ENCODE results near the gene SYT14.
"Not testable (repeated sequence)": the region's sequence is repeated elsewhere in the genome, so short reads cannot be mapped to it uniquely, and the experiment has no call there.

SYT14 gene

DNA sequence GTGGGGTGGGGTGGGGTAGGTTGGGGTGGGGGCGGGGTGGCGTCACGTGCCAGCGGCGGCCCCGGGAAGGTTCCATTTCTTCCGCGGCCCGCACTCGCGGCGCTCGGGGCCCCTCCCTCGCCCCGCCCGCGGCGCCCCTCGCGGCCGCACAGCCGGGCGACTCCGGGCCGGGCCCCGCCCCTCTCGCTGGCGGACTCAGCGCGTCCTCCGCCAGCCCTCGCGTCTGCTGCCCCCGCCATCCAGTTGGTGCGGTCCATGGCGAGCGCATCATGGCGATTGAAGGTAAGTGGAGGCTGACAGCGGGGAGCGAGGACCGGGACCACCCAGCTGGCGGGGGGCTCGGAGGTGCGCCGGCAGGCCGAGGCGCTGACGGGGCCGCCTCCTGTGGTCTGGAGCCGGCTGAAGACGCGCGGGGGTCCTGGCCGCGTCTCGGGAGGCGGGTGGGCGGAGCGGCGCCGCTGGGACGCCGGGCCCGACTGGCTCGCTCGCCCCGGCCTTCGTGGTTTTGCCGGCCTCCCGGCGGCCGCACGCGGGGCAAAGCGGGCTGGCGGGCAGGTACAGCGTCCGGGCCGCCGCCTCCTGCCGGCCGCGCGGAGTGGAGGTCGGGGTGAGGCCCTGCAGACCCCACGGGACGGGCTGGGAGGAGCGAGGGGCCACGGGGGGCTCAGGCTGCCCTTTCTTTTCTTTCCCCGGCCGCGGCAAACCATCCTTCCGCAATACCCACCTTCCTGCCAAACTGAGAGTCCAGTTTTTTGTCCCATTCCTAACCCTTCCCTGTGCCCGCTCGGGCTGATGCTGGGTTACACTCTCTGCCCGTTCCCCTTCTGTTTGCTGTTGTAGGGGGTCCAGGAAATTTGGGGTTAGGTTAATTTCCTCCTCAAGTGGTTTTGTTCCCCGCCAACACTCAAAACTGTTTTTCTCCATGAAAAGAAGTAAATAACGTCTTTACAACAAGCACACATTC lies at the start of gene SYT14:
TSS of gene SYT14 (plus strand) at position 222 of the 964 bp plus-strand sequence. CDS start at position 270, 48 bp downstream.
- DNase-seq (ENCODE audit: low spot score): no peak

GRCh38 chr1:209888291-209889076 lies 49.5 kb upstream of the SYT14 start:
- DNase-seq (ENCODE audit: low spot score): not testable (repeated sequence)

DNA sequence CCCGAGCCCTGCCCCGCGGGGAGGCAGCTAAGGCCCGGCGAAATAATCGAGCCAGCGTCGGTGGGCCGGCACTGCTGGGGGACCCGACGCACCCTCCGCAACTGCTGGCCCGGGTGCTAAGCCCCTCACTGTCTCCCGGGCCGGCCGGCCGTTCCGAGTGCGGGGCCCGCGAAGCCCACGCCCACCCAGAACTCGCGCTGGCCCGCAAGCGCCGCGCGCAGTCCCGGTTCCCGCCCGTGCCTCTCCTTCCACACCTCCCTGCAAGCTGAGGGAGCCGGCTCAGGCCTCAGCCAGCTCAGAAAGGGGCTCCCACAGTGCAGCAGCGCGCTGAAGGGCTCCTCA lies 49.0 kb upstream of the SYT14 start:
- DNase-seq (ENCODE audit: low spot score): no peak

DNA sequence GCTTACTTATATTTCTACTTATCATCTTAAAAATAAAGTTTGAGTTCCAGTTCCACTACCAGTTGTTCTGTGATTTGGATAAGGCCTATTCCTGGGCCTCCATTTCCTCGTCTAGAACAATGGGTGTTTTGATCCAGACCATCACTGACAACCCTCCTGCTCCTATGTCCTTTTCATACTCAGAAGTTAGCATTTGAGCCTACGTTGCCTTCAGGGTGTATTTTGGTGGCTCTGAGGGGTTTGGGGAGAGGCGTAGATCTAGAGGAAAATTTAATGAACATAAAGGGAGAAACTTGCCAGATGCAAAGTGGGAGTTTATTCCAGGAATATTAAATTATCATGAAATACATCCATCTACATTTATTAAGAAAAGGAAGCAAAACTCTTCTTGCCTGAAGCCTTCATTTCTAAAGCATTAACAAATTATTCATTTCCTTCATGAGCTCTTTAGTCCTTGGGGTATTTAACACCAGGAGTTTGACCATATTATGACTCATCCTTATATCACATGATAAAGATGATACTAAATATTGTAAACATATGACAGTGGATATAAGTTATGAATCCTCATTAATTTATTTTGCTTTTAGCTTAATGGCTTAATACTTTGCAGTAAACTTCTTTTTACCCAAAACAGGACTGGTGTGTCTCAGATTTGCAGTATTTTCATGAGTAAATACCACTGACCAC lies 47.2 kb upstream of the SYT14 start:
- DNase-seq (ENCODE audit: low spot score): no peak

- DNase-seq (ENCODE audit: low spot score): no peak
Measured at GRCh38 chr1:209893751-209894150, 44.3 kb upstream of the SYT14 start.

GRCh38 chr1:209895709-209896108 lies 42.3 kb upstream of the SYT14 start:
- no peak for DNase-seq (ENCODE audit: low spot score)

- no peak for DNase-seq (ENCODE audit: low spot score)
Measured at GRCh38 chr1:209896346-209896745, 41.7 kb upstream of the SYT14 start.

- DNase-seq (ENCODE audit: low spot score): not testable (repeated sequence)
Measured at GRCh38 chr1:209898271-209898670, 39.7 kb upstream of the SYT14 start.

DNA sequence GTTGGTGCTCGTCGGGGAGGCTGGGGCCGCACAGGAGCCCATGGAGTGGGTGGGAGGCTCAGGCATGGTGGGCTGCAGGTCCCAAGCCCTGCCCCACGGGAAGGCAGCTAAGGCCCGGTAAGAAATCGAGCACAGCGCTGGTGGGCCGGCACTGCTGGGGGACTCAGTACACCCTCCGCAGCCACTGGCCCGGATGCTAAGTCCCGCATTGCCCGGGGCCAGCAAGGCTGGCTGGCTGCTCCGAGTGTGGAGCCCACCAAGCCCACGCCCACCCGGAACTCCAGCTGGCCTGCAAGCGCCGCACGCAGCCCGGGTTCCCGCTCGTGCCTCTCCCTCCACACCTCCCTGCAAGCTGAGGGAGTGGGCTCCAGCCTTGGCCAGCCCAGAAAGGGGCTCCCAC lies 39.2 kb upstream of the SYT14 start:
- DNase-seq (ENCODE audit: low spot score): not testable (repeated sequence)

DNA sequence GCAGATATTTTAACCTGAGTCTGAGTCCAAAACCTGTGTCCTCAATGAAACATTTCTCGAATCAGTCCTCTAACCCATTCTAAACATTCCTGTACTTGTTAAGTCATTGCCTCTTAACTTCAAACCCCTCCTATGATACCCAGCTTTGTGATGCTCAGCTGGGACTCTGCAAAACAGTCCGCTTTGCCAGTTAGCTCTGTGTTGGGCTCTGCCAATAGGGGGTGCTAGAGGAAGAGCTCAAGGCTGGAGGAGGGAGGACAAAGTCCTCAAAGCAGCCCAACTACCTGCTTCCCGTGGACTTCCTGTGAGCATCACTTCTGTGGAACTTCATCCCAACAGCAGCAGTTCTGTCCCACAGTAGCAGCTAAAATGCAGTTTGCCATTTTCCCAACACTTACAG lies 38.1 kb upstream of the SYT14 start:
- DNase-seq (ENCODE audit: low spot score): no peak

DNA sequence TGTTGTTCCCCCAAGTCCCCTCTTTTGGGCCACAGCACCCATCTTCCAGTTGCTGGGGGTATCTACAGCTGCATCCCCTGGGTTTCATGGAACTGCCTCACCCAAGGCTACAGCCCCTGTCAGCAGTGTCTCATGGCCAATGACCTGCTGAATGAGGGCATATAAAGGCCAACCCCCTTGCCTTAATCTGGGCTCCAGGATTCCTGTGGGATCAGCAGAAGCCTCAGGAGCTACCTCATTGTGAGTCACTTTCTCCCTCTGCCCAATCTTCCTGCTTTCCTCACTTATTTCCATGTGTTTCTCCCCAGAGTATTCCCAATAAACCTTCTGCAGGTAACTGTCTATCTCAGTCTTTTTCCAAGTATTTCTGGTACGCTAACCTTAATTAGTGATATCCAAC lies 37.3 kb upstream of the SYT14 start:
- DNase-seq (ENCODE audit: low spot score): peak; percentile 44

GRCh38 chr1:209901211-209901610 lies 36.8 kb upstream of the SYT14 start:
- DNase-seq (ENCODE audit: low spot score): no peak

DNA sequence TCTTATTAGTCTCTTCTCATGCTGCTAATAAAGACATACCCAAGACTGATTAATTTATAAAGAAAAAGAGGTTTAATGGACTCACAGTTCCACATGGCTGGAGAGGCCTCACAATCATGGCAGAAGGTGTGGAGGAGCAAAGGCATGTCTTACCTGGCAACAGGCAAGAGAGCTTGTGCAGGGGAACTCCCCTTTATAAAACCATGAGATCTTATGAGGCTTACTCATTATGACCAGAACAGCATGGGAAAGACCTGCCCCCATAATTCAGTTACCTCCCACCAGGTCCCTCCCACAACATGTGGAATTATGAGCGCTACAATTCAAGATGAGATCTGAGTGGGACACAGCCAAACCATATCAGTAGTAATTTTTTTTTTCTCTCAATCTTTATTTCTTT lies 33.2 kb upstream of the SYT14 start:
- DNase-seq (ENCODE audit: low spot score): not testable (repeated sequence)

DNA sequence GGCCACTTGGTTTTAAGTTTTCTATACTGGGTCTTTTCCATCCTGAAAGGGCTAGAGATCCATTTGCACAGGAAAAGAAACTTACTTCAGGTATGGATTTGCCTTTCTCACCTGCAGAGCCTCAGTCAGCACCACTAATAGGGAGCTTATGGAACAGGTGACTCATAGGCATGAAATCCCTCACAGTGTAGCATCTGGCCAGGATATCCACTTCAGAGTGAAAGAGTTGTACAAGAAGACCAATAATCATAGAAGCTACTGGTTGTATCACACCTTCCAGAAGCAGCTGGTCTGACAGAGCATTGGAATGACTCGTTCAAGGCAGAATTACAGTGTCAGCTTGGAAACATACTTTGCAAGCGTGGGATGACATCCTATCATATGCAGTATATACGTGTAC lies 26.3 kb upstream of the SYT14 start:
- no peak for DNase-seq (ENCODE audit: low spot score)

DNA sequence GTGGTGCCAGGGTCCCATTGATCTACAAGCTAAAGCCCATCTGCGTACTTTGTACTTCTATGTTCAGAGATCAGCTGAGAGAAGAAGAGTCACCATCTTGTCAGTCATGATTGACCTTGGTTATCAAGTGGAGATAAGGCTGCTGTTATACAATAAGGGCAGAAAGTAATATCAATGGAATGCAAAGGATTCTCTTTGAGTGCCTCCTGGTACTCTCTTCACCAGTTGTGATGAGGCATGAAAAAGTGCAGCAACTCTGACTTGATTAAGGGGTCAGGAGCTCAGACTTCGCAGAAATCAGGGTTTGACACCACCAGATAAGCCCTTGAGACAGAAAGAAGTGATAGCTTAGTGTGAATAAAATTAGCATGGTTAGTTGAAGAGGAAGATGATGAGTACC lies 25.7 kb upstream of the SYT14 start:
- no peak for DNase-seq (ENCODE audit: low spot score)

- DNase-seq (ENCODE audit: low spot score): not testable (repeated sequence)
Measured at GRCh38 chr1:209919637-209920036, 18.4 kb upstream of the SYT14 start.

DNA sequence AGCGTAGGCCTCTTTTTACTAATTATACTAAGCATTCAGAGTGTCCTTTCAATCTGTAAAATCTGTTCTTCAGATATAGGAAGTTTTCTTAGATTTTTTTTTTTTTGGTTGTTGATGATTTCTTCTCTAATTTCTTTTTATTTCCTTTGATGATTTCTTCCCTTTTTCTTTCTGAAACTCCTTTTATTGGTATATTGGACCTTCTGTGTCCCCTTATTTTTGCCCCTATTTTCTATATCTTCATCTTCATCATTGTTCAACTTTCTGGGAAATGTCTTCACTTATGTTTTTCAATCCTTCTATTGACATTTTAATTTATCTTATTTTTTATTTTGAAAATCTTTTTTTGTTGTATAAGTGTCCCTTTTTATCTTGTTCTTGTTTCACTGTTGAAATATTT lies 17.2 kb upstream of the SYT14 start:
- DNase-seq (ENCODE audit: low spot score): no peak

- no peak for DNase-seq (ENCODE audit: low spot score)
Measured at GRCh38 chr1:209924390-209924789, 13.6 kb upstream of the SYT14 start.

DNA sequence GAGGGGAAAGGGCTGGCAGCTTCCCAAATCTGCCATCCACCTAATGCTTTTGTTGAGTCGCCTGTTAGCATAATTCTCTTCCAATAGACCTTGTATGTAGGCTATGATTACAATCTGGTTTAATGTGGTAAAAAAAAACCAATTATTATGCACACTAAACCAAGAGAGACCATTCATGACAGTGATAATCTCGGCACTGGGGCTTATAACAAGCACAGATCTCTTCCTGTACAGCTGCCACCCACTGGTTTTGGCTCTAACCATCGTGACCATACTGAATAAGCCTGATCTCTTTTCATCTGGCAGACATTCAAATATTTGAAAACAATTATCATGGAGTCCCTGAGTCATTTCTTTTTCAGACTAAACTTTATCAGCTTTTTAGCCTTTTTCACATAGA lies 12.0 kb upstream of the SYT14 start:
- peak; percentile 12 for DNase-seq (ENCODE audit: low spot score)

- no peak for DNase-seq (ENCODE audit: low spot score)
Measured at GRCh38 chr1:209927466-209927865, 10.6 kb upstream of the SYT14 start.

DNA sequence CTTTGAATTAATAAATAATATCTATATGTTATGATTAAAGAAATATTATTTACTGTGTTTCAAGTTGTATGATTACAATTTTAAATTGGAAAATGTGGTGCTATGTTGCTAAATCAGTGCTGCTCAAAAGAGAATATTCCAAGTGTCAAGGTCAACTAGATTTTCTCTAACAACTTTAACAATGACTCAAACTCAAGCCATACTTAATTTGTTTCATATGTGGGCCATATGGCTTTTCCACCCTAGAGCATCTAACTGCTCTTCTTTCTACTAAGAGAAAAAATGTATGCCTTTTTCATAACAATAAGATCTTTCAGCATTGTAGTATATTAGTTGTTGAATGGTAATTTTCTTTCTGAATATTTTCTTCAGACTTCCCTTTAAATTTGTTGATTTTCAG lies 8.3 kb upstream of the SYT14 start:
- no peak for DNase-seq (ENCODE audit: low spot score)

DNA sequence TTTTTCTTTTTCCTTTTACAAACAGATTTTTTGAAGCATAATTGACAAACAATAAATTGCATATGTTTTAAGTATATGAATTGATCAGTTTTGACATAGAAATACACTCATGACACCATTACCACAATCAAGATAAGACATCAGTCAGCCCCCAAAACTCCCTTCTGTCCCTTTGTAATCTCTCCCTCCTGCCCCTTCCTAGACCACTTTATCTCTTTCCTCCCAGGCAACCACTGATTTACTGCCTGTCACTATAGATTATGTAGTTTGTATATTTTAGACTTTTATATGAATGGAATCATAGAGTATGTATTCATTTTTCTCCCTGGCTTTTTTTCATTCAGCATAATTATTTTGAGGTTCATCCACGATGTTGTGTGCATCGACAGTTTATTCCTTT lies 6.9 kb upstream of the SYT14 start:
- no peak for DNase-seq (ENCODE audit: low spot score)

GRCh38 chr1:209936125-209936524 lies 1.9 kb upstream of the SYT14 start:
- DNase-seq (ENCODE audit: low spot score): no peak
